WTC11 (cell line): ENCODE measurements around the gene MLPH.

Experiments
- AFF4 ChIP-seq: sonication (generic); formaldehyde crosslinking; IDR thresholded peaks from 2 replicates; pipeline ENCODE4 v1.8.1; 2023; ENCODE audit warnings: mild to moderate bottlenecking, missing genetic modification reagents, borderline replicate concordance
- CTCF ChIP-seq: fragments of 200-600 bp; IDR thresholded peaks from 2 replicates; pipeline ENCODE4 v1.8.0; 2022; ENCODE audit warnings: antibody characterized with exemption
- ELF4 ChIP-seq: sonication (generic); formaldehyde crosslinking; IDR thresholded peaks from 2 replicates; pipeline ENCODE4 v1.8.1; 2022; ENCODE audit warnings: low read depth, mild to moderate bottlenecking, moderate library complexity, missing genetic modification reagents
- MAX ChIP-seq: sonication (generic); formaldehyde crosslinking; IDR thresholded peaks from 2 replicates; pipeline ENCODE4 v1.8.0; 2022; ENCODE audit warnings: mild to moderate bottlenecking, missing genetic modification reagents
- PRDM15 ChIP-seq: sonication (generic); formaldehyde crosslinking; IDR thresholded peaks from 2 replicates; pipeline ENCODE4 v1.8.0; 2022; ENCODE audit warnings: missing genetic modification reagents
- RELA ChIP-seq: sonication (generic); formaldehyde crosslinking; IDR thresholded peaks from 2 replicates; pipeline ENCODE4 v1.8.1; 2022; ENCODE audit warnings: missing genetic modification reagents, mild to moderate bottlenecking, borderline replicate concordance
- SP1 ChIP-seq: sonication (generic); formaldehyde crosslinking; conservative IDR thresholded peaks from 2 replicates; pipeline ENCODE4 v1.8.1; 2022; ENCODE audit warnings: missing genetic modification reagents

GRCh38 chr2:237490795-237491194 is 3.7 kb downstream of the MLPH start:
- TF ChIP-seq CTCF (no peak), RELA (CRISPR knock-in tag) (no peak), SP1 (CRISPR knock-in tag) (no peak), PRDM15 (no peak), ELF4 (CRISPR knock-in tag) (no peak), MAX (no peak), AFF4 (CRISPR knock-in tag) (no peak)
